GM12892 (cell line): ENCODE measurements around the gene PTPRN2.

ENCODE experiments used
- DNase-seq: peaks from one replicate; pipeline ENCODE4 v3.0.0; 2011; ENCODE audit not compliant: insufficient read length
- FAIRE-seq: peaks from 2 replicates; lab custom pipeline; 2011; peaks lifted over from hg19 to GRCh38; lab: Jason Lieb, UNC
- POLR2A ChIP-seq: IDR thresholded peaks from 2 replicates; pipeline ENCODE4 v1.6.1; 2011; ENCODE audit warnings: low read depth, low read length, control low read depth
- POLR2AphosphoS5 ChIP-seq: IDR thresholded peaks from 2 replicates; pipeline ENCODE4 v1.6.1; 2011; ENCODE audit warnings: low read depth, low read length, control low read depth
- TAF1 ChIP-seq: IDR thresholded peaks from 2 replicates; pipeline ENCODE4 v1.6.1; 2011; ENCODE audit warnings: low read depth, mild to moderate bottlenecking, control low read depth, low read length, borderline replicate concordance

Gene PTPRN2

GRCh38 chr7:158403013-158403821 is 184.4 kb downstream of the PTPRN2 start:
- TF ChIP-seq TAF1, result no peak
- TF ChIP-seq POLR2A, result no peak
- no peak for TF ChIP-seq POLR2AphosphoS5
- FAIRE-seq (no peak), DNase-seq (no peak)

DNA sequence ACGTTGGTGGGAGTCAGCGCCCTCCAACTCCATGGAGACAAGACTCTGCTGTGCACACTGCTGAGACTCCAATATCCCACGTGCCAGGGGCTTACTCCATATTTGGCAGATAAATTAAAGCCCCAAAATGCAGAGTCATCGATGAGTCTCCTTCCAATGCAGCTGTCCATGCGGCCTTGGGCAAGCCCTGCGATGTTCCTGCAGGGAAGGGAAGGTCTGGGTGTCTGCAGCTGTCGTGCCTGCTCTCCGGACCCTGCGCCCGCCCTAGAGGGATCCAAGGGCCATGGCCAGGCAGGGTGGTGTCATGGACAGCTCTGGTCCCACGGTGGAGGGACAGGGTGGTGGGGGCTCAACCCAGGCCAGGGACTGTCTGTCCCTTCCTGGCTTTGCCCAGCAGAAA is 185.2 kb downstream of the PTPRN2 start:
- DNase-seq (no peak), FAIRE-seq (no peak)
- TF ChIP-seq TAF1 (no peak), POLR2AphosphoS5 (no peak), POLR2A (no peak)

GRCh38 chr7:158401826-158402225 is 185.8 kb downstream of the PTPRN2 start:
- TF ChIP-seq POLR2A, result no peak
- TF ChIP-seq TAF1, result no peak
- TF ChIP-seq POLR2AphosphoS5, result no peak
- DNase-seq (no peak), FAIRE-seq (no peak)

- TF ChIP-seq POLR2A, result no peak
- no peak for TF ChIP-seq POLR2AphosphoS5
- TF ChIP-seq TAF1, result no peak
- DNase-seq (no peak), FAIRE-seq (no peak)
These were observed 186.3 kb downstream of the PTPRN2 start for GRCh38 chr7:158401295-158401694.

- TF ChIP-seq POLR2A, result no peak
- TF ChIP-seq TAF1, result no peak
- no peak for TF ChIP-seq POLR2AphosphoS5
- FAIRE-seq (no peak), DNase-seq (no peak)
These were observed 186.9 kb downstream of the PTPRN2 start for GRCh38 chr7:158400601-158401225.

DNA sequence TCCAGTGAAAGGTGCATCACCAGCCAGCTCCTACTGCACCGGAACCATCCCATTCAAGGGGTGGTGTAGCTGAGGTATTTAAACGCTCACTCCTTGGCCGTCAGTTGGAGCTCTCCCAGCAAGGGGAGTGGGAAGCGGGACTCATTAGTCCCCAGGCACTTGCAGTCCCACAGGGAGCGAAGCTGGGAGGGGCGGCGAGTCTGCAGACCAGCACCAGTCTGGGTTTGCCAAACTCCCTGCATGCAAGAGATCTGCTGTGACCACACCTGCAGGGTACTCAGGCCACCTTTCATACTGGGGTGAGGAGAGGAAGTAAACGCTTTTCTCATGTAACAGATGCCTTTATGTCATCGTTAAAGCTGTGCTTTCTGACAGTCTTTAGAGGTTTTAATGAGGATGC is 187.9 kb downstream of the PTPRN2 start:
- FAIRE-seq (no peak), DNase-seq (no peak)
- no peak for TF ChIP-seq POLR2AphosphoS5

- TF ChIP-seq POLR2AphosphoS5, result no peak
- TF ChIP-seq TAF1, result no peak
- no peak for DNase-seq
- no peak for FAIRE-seq
These were observed 188.9 kb downstream of the PTPRN2 start for GRCh38 chr7:158398750-158399149.

DNA sequence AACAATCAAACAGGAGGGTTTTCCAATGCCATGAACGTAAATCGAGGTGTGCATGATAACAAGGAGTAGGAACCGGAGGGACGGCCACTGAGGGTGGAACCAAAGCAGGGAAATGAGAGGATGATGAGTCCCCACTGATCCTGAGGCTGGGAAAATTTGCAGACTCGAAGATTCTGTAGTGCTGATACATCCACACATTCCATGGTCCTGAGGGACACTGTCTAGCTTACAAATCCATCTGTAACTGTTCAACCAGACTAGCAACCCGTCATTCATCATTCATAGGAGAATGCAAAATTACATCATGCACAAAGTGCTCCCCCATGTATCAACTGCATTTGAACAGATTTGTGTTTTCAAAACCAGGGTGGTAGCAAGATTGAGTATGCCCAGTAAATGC is 189.7 kb downstream of the PTPRN2 start:
- DNase-seq (no peak), FAIRE-seq (no peak)
- no peak for TF ChIP-seq TAF1
- no peak for TF ChIP-seq POLR2A
- TF ChIP-seq POLR2AphosphoS5, result no peak

GRCh38 chr7:158396982-158397862 is 190.4 kb downstream of the PTPRN2 start:
- FAIRE-seq, result no peak
- no peak for DNase-seq
- no peak for TF ChIP-seq POLR2A

DNA sequence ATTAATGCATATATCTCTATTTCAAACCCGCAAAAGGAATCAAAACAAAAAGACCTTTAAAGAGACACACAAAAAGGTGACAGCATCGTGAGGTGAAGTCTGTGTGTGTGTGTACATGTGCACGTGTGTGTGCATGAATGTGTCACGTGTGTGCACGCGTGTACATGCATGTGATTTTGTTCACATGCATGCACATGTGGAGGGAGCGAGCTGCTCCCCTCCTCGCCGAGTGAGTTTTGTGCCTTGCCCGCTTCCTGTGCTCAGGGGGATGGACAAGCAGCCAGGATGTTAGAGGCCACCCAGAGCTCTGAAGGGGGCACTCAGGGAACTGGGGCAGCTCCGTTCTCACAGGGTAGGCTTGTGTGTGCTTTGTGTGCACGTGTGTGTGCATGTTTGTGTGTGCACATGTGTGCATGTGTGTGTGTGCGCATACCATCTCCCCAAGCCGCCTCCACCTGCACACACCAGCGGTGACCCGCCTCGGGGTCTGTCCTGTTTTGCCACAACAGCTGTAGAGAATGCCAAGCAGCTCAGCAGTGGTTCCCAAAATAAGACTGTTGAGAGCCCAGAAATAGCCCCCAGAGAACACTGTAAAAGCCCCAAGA is 191.2 kb downstream of the PTPRN2 start:
- no peak for FAIRE-seq
- TF ChIP-seq POLR2A (no peak), TAF1 (no peak), POLR2AphosphoS5 (no peak)
- DNase-seq, result no peak

DNA sequence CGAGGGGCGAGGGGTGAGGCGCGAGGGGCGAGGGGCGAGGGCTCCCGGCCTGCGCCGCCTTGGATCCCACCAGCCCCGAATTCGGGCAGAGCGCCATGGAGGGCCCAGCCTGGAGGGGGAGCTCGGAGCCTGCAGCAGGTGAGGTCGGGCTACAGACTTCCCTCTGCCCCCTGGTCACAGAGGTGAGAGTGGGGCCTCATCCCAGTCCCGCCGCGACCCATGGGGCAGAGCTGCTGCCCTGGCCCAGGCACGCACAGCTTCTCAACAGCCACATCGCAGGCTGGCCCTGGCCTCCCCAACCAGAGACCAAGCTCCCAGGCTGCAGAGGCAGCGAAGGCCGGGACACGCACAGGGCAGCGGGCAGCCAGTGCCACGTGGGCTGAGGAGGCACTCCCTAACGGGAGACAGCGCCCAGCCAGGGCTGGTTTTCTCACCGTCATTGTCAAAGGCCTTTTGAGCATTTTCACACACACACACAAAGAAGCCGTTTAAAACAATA is 191.8 kb downstream of the PTPRN2 start:
- no peak for TF ChIP-seq POLR2AphosphoS5
- no peak for TF ChIP-seq POLR2A
- TF ChIP-seq TAF1, result no peak
- DNase-seq, result no peak
- no peak for FAIRE-seq
